Activated CD8-positive, alpha-beta T cell treated with anti-CD3 and anti-CD28 coated beads for 36 hours (primary cell): Measurements from ENCODE around the gene ITGB2. TPM values are rescaled to one million over a fixed set of nuclear protein-coding genes. Genes with fewer than 3 reads are reported as not detected.

Experiments used
- ATAC-seq: fragments of 200-7000 bp; cut with Tn5 transposase; one replicate; pipeline ENCODE4 v1.10.0; 2021; ENCODE audit warnings: mild to moderate bottlenecking, moderate library complexity
- CTCF ChIA-PET: fragments of 350-600 bp; sonication (Branson Sonifier 250); formaldehyde crosslinking; loops from one replicate; lab custom pipeline; 2021; ENCODE audit warnings: antibody characterized with exemption; lab: Charles Lee
- POLR2A ChIA-PET: fragments of 350-600 bp; sonication (Branson Sonifier 250); formaldehyde crosslinking; loops from one replicate; lab custom pipeline; 2021; ENCODE audit warnings: antibody characterized with exemption; lab: Charles Lee
- DNase-seq: peaks from one replicate; pipeline ENCODE4 v3.0.0-alpha.2; 2020
- H3K27ac Mint-ChIP-seq: one replicate; pipeline ENCODE4 v1.8.0; 2021; ENCODE audit warnings: mild to moderate bottlenecking, mixed read lengths
- H3K27me3 Mint-ChIP-seq: one replicate; pipeline ENCODE4 v1.8.0; 2021; ENCODE audit warnings: mixed read lengths
- H3K36me3 Mint-ChIP-seq: one replicate; pipeline ENCODE4 v1.8.0; 2021; ENCODE audit warnings: low read depth, mixed read lengths
- H3K4me1 Mint-ChIP-seq: one replicate; pipeline ENCODE4 v1.8.0; 2021; ENCODE audit warnings: low read depth, mixed read lengths
- H3K4me3 Mint-ChIP-seq: one replicate; pipeline ENCODE4 v1.8.0; 2021; ENCODE audit warnings: mild to moderate bottlenecking, moderate library complexity, mixed read lengths
- H3K9me3 Mint-ChIP-seq: one replicate; pipeline ENCODE4 v1.8.0; 2021; ENCODE audit warnings: mixed read lengths
- CTCF ChIP-seq: fragments of 200-600 bp; IDR thresholded peaks from one replicate; pipeline ENCODE4 v1.8.0; 2022; ENCODE audit warnings: antibody characterized with exemption, mild to moderate bottlenecking
- intact Hi-C: fragments of 100-400 bp; cut with micrococcal nuclease; formaldehyde crosslinking; loops from one replicate; pipeline ENCODE4 v1.10.0; 2022
- total RNA-seq, 2 experiments: library from RNA; stranded (reverse); gene quantifications; one replicate each; pipeline ENCODE4 v1.2.3, GENCODE V29; 2021

Gene ITGB2
- total RNA-seq, 2 experiments from 2014 or later = 340 to 343 TPM

DNA sequence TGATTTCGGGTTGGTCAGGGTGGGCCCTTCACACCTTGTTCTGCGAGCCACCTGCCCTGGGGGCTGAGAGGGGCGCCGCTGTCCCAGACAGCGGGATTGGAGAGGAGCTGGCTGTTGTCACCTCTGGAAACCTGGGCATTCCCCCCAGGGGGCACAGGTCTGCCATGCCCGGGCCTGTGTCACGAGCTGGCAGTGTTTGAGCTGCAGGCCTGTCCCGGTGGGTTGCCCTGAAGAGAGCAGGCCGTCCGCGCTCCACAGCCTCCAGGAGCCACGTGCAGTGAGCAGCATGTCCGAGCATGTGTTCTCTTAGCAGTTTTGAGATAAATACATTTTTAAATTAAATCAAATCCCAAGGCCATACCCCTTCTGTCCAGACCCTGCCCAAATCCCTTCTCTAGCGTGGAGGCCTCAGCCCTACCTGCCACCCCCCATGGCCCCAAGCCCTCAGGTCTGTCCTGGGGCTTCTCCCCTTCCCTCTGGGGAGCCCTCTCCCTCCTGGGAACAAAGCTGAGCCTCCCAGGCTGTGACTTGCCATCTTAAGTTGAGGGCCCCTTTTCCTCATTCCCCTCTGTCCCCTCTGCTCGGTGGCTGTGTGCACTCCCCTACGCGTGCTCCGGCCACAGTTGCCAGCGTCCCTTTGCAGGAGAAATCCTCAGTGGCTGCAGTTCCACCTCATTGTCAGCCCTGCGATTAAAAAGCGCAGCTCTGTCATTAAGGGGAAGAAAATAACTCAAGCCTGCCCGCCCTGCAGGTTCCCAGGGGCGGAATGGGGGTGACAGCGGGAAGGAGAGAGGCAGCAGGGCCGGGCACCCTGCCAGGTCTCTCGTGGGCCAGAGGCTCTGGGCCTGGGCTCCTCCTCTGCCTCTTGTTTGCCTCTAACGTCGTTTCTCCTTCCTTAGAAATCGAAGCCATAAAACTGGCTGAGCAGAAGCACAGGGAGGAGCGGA is 45.7 kb upstream of the ITGB2 start:
- no peaks in the 10 kb centered on the region for H3K27me3 Mint-ChIP-seq
- CTCF ChIA-PET = interaction anchor here (0.9 to 3.2 kb wide), 4 partner anchors 17 to 171 kb away, joined by 3 to 22 read pairs (median 10); no protein-coding TSS in a partner anchor
- H3K36me3 Mint-ChIP-seq = peaks cover 25% of the 10 kb centered on the region
- no peak for DNase-seq
- TF ChIP-seq CTCF = no peak
- H3K4me1 Mint-ChIP-seq = peaks cover 42% of the 10 kb centered on the region
- no peak overlapping the region for H3K27ac Mint-ChIP-seq
- H3K9me3 Mint-ChIP-seq = no peaks in the 10 kb centered on the region
- intact Hi-C loops = no loop called here
- H3K4me3 Mint-ChIP-seq = no peak overlapping the region
- no peak for ATAC-seq
- POLR2A ChIA-PET = interaction anchor here (1.6 kb wide), 1 partner anchor 20 kb away, joined by 4 read pairs; no protein-coding TSS in a partner anchor

DNA sequence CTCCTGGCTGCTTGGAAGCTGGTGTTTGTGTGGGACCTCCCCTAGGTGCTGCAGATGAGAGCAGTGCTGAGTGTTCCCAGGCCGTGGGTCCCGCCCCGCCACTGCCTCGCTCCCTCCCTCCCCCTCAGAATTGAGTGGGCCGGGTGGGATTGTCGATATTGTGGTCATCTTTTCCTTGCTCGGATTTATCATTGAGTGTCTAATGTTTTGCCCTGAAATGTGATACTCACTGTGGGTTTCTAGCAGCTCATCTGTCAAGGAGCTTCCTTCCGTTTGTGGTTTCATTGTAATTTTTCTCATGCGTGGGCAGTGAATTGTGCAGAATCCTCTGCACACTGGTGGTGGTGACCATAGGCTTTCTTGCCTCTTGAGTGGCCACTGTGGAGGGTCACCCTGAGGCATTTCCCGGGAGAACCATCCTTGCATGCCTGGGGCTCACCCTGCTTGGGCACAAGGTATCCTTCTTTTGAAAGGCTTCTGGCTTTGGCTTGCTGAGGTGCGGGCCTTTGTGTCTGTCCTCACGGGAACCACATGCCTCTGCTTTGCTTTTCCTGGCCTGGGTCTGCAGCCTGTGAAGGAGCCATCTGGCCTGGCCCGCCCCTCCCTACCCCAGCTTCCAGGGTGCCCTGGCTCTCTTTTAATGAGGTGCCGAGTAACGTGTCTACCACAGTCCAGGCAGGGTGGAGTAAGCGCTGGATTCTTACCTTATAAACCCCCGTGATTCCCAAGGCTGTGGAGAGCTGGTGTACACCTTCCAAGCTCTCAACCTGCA is 44.7 kb upstream of the ITGB2 start:
- Mint-ChIP-seq H3K4me3 (no peak overlapping the region), H3K9me3 (no peaks in the 10 kb centered on the region), H3K36me3 (peaks cover 31% of the 10 kb centered on the region), H3K4me1 (peaks cover 42% of the 10 kb centered on the region), H3K27ac (no peak overlapping the region), H3K27me3 (no peaks in the 10 kb centered on the region)
- peak; percentile 45 for DNase-seq
- ChIA-PET POLR2A (interaction anchor here (0.9 kb wide), 1 partner anchor 192 kb away, joined by 3 read pairs; no protein-coding TSS in a partner anchor), CTCF (interaction anchor here (0.8 to 4.3 kb wide), 4 partner anchors 16 to 172 kb away, joined by 3 to 22 read pairs (median 18); no protein-coding TSS in a partner anchor)
- TF ChIP-seq CTCF = no peak
- ATAC-seq = peak; percentile 65
- intact Hi-C loops = no loop called here

GRCh38 chr21:44964381-44964780 is 43.7 kb upstream of the ITGB2 start:
- CTCF ChIA-PET = interaction anchor here (1.1 to 4.3 kb wide), 7 partner anchors 15 to 176 kb away, joined by 3 to 24 read pairs (median 16); partner anchors contain the start of gene ADARB1
- ATAC-seq = no peak
- H3K36me3 Mint-ChIP-seq = peaks cover 27% of the 10 kb centered on the region

DNA sequence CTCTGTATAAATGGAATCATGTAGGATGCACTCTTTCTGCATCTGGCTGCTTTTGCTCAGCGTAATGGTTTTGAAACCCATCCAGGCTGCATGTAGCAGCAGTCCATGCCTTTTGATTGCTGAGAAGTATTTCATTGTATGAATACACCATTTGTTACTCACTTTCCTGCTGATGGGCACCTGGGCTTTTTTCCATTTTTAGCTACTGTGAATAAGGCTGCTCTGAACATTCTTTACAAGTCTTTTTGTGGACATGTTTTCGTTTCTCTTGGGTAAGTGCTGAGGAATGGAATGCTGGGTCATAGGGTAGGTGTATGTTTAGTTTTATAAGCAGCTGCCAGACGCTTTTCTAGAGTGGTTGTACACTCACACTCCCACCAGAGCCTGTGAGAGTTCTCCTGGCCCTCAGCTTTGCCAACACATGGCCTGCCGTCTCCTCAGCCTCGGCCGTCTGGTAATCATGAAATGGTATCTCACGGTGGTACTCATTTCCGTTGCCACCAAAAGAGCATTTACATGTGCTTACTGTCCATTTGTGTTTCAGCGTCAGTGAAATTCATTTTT is 41.8 kb upstream of the ITGB2 start:
- ChIA-PET CTCF (interaction anchor here (1.8 to 4.3 kb wide), 3 partner anchors 13 to 175 kb away, joined by 9 to 24 read pairs (median 19); no protein-coding TSS in a partner anchor), POLR2A (interaction anchor here (0.7 kb wide), 1 partner anchor 105 kb away, joined by 5 read pairs; no protein-coding TSS in a partner anchor)
- ATAC-seq = no peak

More at GRCh38 chr21:44964381-44964780, 43.7 kb upstream of the ITGB2 start:
- Mint-ChIP-seq H3K4me3 (no peak overlapping the region), H3K4me1 (peaks cover 34% of the 10 kb centered on the region), H3K9me3 (no peaks in the 10 kb centered on the region), H3K27me3 (no peaks in the 10 kb centered on the region), H3K27ac (no peak overlapping the region)
- POLR2A ChIA-PET = interaction anchor here (0.9 kb wide), 1 partner anchor 193 kb away, joined by 3 read pairs; no protein-coding TSS in a partner anchor
- no peak for TF ChIP-seq CTCF
- DNase-seq = no peak
- intact Hi-C loops = no loop called here

More for the DNA sequence above, 41.8 kb upstream of the ITGB2 start:
- peaks cover 28% of the 10 kb centered on the region for H3K4me1 Mint-ChIP-seq
- H3K36me3 Mint-ChIP-seq = peaks cover 30% of the 10 kb centered on the region
- no peak overlapping the region for H3K4me3 Mint-ChIP-seq
- no peaks in the 10 kb centered on the region for H3K27me3 Mint-ChIP-seq
- no peak for DNase-seq
- H3K9me3 Mint-ChIP-seq = no peaks in the 10 kb centered on the region
- intact Hi-C loops = no loop called here
- no peak for TF ChIP-seq CTCF
- H3K27ac Mint-ChIP-seq = no peak overlapping the region
